GM12872 (cell line): ENCODE results near the gene SUN5.

Source experiments
- TF ChIP-seq, protein P1 (sequence below): IDR thresholded peaks from 3 replicates; pipeline ENCODE4 v1.5.1; 2011; ENCODE audit warnings: low read depth, mild to moderate bottlenecking, low read length, moderate library complexity; ENCODE audit not compliant: insufficient read depth

Gene SUN5

GRCh38 chr20:32985596-32985995, 18.6 kb downstream of the SUN5 start:
- TF ChIP-seq, protein P1, sequence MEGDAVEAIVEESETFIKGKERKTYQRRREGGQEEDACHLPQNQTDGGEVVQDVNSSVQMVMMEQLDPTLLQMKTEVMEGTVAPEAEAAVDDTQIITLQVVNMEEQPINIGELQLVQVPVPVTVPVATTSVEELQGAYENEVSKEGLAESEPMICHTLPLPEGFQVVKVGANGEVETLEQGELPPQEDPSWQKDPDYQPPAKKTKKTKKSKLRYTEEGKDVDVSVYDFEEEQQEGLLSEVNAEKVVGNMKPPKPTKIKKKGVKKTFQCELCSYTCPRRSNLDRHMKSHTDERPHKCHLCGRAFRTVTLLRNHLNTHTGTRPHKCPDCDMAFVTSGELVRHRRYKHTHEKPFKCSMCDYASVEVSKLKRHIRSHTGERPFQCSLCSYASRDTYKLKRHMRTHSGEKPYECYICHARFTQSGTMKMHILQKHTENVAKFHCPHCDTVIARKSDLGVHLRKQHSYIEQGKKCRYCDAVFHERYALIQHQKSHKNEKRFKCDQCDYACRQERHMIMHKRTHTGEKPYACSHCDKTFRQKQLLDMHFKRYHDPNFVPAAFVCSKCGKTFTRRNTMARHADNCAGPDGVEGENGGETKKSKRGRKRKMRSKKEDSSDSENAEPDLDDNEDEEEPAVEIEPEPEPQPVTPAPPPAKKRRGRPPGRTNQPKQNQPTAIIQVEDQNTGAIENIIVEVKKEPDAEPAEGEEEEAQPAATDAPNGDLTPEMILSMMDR = no peak

GRCh38 chr20:32984631-32985354, 19.4 kb downstream of the SUN5 start:
- TF ChIP-seq, protein P1 = no peak

GRCh38 chr20:32984196-32984595, 20.0 kb downstream of the SUN5 start:
- TF ChIP-seq, protein P1 = no peak

DNA sequence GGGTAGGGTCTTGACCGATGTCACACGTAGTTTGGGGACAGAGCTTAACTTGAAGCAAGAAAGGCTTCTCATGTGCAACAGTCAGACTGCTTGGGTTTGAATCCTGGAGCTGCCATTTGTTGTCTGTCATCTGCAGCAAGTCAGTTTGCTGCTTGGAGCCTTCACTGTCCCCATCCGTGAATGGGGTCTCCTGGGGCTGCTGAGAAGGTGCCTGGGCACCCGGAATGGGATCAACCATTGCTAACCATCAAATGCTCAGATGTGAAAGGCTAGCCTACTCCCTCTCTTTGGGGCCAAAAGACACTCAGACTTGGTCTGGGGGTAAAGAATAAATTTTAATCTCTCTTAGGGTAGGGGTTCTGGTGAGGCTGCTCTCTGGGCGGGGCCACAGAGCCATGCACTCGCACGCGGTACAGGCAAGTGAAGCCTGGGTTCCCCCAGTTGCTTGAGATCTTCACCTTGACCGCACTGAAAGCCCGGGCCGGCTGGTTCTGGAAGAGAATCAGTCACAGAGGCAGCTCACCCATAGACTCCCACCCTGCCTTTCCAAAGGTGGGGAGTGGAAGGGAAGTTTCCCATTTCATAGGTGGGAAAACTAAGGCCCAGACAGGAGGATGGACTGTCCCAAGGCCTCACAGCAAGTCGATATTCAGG, 20.6 kb downstream of the SUN5 start:
- TF ChIP-seq, protein P1 = no peak

DNA sequence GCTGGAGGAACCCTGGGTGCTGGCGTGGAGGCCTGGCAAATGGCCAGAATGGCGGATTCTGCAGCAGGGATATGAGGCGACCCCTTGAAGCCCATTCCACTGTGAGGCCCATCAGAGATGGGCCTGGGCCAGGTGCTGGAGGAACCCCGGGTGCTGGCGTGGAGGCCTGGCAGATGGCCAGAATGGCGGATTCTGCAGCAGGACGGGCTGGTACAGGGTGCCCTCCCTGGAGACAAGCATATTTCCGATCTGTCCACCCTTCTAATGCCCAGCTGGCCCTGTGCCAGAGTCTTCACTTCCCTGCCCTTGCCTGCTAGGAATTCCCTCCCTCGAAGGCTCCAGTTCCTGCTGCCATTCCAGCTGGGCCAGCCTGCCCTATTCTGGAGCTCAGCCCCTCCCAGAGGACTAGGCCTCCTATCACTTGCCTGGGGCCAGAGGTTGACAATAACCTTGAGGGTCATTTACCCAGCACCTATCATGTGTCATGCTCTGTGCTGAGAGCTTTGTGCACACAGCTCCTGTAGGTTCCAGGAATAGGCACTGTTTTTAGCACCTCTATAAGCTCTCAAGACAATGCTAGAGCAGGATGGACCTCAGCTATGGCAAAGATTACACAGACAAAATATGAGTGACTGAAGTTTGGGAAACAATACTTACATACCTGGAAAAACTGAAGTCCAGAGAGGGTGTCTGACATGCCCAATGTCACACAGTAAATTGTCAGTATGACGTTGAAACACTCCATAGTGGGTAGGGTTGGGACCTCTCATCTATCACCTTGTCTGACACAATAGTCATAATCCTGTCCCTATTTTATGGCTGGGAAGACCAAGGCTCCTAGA, 21.4 kb downstream of the SUN5 start:
- TF ChIP-seq, protein P1 = no peak

DNA sequence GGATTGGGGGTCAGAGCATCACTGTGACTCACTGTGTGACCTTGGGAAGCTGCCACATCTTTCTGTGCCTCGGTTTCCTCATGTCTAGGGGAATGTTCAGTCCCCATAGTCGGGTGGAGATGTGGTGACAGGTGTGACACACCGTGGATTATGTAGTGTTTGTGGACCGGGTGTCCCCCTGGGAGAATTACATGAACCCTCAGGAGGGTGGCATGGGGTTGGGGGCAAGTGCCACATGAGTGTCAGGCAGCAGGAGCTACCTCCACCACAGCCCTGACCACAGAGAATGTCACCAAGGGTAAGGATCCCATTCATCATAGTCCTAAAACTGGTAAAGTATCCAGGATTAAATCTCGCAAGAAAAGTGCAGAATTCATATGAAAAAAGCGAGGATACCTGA, 23.2 kb downstream of the SUN5 start:
- TF ChIP-seq, protein P1 = no peak
